Choroid plexus epithelial cell (primary cell): Measurements from ENCODE around the gene KBTBD4.

ENCODE experiments used
- DNase-seq: peaks from one replicate; pipeline ENCODE4 v3.0.0-alpha.2; 2010; ENCODE audit warnings: low read depth
- H3K4me3 ChIP-seq: 2 replicates; pipeline ENCODE4 v1.5.1; 2011; ENCODE audit warnings: low read depth, mild to moderate bottlenecking, control low read depth, low read length, moderate library complexity
- TF ChIP-seq, protein P1 (sequence below): conservative IDR thresholded peaks from 2 replicates; pipeline ENCODE4 v1.5.1; 2011; ENCODE audit warnings: low read depth, mild to moderate bottlenecking, control low read depth, inconsistent platforms, low read length, moderate library complexity

The KBTBD4 gene

DNA sequence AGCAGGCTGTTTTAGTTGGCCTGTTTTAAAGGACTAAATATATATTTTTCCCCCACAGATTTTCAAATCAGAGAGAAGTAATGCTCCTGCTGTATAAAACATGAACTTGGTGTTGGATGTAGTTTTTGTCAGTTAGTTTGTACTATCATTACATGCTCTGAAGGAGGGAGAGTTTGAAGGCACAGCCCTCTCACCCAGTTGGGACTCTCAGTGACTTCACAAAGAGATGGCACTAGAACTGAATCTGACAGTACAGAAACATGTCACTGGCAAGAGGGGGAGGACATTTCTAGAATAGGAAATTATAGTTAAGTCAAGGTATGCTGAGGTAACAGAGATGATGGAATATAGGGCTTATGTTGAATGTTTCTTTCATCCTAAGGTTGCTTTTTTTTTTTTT is 36.5 kb upstream of the KBTBD4 start:
- TF ChIP-seq, protein P1, sequence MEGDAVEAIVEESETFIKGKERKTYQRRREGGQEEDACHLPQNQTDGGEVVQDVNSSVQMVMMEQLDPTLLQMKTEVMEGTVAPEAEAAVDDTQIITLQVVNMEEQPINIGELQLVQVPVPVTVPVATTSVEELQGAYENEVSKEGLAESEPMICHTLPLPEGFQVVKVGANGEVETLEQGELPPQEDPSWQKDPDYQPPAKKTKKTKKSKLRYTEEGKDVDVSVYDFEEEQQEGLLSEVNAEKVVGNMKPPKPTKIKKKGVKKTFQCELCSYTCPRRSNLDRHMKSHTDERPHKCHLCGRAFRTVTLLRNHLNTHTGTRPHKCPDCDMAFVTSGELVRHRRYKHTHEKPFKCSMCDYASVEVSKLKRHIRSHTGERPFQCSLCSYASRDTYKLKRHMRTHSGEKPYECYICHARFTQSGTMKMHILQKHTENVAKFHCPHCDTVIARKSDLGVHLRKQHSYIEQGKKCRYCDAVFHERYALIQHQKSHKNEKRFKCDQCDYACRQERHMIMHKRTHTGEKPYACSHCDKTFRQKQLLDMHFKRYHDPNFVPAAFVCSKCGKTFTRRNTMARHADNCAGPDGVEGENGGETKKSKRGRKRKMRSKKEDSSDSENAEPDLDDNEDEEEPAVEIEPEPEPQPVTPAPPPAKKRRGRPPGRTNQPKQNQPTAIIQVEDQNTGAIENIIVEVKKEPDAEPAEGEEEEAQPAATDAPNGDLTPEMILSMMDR = no peak
- no peak for DNase-seq
- no peak overlapping the region for H3K4me3 ChIP-seq

DNA sequence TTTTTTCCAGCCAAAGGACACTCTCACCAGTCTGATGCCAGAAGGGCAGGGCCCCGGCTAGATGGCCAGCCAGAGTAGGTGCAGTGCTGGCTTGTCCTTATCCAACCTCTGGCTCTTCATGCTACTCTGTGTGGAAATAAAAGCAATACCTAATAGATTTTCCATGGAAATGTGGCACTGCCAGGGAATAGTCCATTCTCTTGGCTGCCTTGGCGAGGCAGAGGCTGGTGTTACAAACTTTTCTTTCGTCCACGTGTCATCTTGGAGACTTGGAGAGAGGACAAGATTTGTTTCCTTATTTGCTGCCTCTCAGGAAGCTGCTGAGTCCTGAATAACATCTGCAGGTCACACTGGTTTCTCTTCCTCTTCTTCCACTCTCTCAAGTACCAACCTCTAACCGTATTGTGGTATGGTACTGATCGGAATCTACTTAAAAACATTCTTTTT is 32.6 kb upstream of the KBTBD4 start:
- DNase-seq = no peak
- TF ChIP-seq, protein P1 = no peak
- no peak overlapping the region for H3K4me3 ChIP-seq

DNA sequence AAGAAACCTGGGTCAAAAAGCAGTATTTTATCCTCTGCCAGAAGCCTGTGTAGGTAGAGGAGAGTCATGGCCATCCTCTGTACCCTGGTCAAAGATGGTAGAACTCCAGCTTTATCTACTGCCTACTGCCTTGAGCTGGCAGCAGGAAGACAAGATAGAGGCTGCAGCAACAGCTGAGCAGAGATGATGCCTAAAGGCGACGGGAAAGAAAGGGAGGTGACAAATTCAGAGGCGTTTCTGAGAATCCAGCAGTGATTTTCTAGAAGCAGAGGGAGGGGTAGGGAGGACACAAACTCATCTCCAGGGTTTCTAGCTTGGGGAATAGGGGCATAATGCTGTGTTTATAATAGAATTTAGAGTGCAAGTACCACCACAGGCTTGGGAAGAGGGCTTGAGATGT is 30.9 kb upstream of the KBTBD4 start:
- TF ChIP-seq, protein P1 = no peak
- no peak for DNase-seq
- H3K4me3 ChIP-seq = no peak overlapping the region

DNA sequence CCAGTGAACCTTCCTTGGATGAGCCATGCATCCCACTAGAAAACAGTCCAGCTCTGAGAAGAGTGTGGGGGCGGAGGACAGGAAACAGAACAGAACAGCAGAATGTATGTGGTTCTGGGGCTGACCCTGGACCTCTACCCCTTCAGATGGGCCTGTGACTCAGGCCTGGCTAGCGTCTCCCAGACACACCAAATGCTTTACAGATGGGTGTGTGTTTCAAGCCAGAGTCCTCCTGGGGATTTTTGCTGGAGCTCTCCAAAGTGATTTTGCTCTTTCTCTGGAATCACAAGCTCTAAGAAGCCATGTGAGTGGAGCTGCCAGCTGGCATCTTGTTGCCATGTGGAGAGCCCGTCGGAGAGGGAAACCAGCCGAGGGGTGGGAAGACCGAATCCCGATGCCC is 28.6 kb upstream of the KBTBD4 start:
- peak; percentile 94 for DNase-seq
- TF ChIP-seq, protein P1 = no peak
- H3K4me3 ChIP-seq = no peak overlapping the region

DNA sequence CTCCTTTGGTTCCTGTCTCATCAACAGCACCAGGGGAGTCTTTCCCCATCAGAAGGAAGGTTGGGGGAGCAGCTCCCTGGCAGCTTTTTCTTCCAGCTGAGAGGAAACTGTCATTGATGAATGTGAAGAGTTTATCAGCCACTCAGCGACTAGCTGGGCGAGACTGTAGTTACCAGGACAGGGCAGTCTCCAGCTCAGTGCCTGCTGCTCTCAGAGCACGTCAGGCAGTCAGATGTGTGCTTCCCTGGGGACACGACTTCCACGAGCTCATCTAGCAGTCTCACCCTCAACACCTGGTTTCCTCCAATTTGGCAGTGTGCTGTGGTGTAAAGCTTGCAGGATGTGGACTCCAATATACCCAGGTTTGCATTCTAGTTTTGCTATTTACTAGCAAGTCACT is 28.0 kb upstream of the KBTBD4 start:
- DNase-seq = peak; percentile 70
- no peak overlapping the region for H3K4me3 ChIP-seq
- TF ChIP-seq, protein P1 = no peak

DNA sequence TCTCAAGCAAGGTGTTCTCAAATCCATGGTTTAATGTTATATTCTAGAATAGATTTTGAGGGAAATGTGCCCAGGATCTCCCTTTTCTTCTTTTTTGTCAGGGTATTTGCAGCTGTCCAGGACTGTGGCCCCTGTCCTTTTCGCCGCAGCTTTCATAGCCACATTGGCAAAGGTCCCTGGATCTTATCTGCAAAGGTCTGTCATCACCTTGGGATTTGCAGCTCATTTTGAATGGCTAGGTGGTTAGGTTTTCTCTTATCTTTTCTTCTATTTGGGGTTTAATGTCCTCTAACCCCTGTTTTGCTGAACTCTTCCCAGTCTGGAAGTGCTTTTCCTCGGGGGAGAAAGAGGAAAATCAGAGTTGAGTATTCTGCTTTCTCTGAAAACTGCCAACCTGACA is 27.2 kb upstream of the KBTBD4 start:
- no peak overlapping the region for H3K4me3 ChIP-seq
- no peak for DNase-seq
- TF ChIP-seq, protein P1 = no peak

DNA sequence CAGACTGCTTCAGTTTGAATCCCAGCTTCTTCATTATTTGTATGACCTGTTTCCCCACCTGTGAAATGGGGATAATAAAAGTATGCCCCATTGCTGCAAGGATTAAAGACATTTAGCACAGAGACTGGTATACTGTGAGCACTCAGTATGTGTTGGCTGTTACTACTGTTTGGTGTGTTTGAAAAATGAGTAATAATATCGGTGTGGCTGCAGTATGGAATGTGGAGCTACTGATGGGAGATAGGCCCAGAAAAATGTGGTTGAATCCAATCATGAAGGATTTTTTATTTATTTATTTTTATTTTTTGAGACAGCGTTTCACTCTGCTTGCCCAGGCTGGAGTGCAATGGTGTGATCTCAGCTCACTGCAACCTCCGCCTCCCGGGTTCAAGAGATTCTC is 24.5 kb upstream of the KBTBD4 start:
- no peak for DNase-seq
- H3K4me3 ChIP-seq = no peak overlapping the region
- TF ChIP-seq, protein P1 = no peak
